T-helper 2 cell treated with Interferon-gamma antibody and Interleukin-4, amounts not matched to agents 100 ng/mL and 5 ng/mL, for 36 hours (primary cell): Measurements from ENCODE around the gene AKAP5. TPM values are rescaled to one million over a fixed set of nuclear protein-coding genes. Genes with fewer than 3 reads are reported as not detected.

ENCODE experiments used
- intact Hi-C: fragments of 100-400 bp; cut with micrococcal nuclease; formaldehyde crosslinking; loops from one replicate; pipeline ENCODE4 v1.15.1; 2023
- total RNA-seq: library from RNA; stranded (reverse); gene quantifications from 2 replicates; pipeline ENCODE4 v1.2.3, GENCODE V29; 2022

AKAP5 gene
- total RNA-seq, 1 donor from 2014 or later, result 1.5 TPM

- intact Hi-C loops, result no loop called here
These were observed 57.5 kb downstream of the AKAP5 start for GRCh38 chr14:64522591-64523355.

Other genes starting within 250 kb of the AKAP5 start
- gene ESR2, start 171.1 kb upstream of the AKAP5 start, total RNA-seq, result 0.25 and 0.55 TPM in 2 replicates
- 235 and 245 TPM in 2 replicates for gene MTHFD1, start 77.1 kb upstream of the AKAP5 start, total RNA-seq
- gene ZBTB25, start 38.3 kb downstream of the AKAP5 start, total RNA-seq, result 26.6 and 26.9 TPM in 2 replicates
- 61.0 and 63.7 TPM in 2 replicates for gene ZBTB1, start 39.3 kb downstream of the AKAP5 start, total RNA-seq
- 3.6 and 3.8 TPM in 2 replicates for gene HSPA2, start 75.2 kb downstream of the AKAP5 start, total RNA-seq
- gene PPP1R36, start 84.5 kb downstream of the AKAP5 start, total RNA-seq, result 0.16 and 0.25 TPM in 2 replicates
- gene PLEKHG3, start 238.9 kb downstream of the AKAP5 start, total RNA-seq, result 26.3 and 26.7 TPM in 2 replicates